ENCODE measurements around the gene DSTYK.

The DSTYK gene, protein sequence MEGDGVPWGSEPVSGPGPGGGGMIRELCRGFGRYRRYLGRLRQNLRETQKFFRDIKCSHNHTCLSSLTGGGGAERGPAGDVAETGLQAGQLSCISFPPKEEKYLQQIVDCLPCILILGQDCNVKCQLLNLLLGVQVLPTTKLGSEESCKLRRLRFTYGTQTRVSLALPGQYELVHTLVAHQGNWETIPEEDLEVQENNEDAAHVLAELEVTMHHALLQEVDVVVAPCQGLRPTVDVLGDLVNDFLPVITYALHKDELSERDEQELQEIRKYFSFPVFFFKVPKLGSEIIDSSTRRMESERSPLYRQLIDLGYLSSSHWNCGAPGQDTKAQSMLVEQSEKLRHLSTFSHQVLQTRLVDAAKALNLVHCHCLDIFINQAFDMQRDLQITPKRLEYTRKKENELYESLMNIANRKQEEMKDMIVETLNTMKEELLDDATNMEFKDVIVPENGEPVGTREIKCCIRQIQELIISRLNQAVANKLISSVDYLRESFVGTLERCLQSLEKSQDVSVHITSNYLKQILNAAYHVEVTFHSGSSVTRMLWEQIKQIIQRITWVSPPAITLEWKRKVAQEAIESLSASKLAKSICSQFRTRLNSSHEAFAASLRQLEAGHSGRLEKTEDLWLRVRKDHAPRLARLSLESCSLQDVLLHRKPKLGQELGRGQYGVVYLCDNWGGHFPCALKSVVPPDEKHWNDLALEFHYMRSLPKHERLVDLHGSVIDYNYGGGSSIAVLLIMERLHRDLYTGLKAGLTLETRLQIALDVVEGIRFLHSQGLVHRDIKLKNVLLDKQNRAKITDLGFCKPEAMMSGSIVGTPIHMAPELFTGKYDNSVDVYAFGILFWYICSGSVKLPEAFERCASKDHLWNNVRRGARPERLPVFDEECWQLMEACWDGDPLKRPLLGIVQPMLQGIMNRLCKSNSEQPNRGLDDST

DNA sequence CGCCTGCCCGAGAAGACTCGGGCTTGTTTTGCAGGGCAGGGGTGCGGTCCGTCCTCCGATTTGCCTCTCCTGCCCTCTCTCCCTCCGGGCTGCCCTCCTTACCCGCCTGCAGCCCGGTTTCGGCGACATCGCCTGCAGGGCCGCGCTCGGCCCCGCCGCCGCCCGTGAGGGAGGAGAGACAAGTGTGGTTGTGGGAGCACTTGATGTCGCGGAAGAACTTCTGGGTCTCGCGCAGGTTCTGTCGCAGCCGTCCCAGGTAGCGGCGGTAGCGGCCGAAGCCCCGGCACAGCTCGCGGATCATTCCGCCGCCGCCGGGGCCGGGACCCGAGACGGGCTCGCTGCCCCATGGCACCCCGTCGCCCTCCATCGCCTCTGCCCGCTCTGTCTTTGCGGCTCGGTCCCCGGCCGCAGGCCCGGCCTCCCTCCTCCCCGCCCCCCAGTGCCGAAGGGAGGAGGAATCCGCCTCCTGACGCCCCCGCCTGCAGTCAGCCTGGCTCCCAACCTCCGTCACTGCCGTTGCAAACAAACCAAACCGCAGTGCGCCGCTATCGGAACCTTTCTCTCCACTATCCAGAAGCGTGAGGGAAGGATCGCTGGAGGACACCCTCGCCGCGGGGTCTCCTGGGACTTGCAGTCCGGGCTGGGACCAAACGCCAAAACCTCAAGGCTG, at the start of gene DSTYK:
Gene DSTYK (minus strand): TSS at position 534 of the 670 bp plus-strand sequence. CDS start 167 bp downstream, at position 367.
- peak; percentile 96 for DNase-seq (ENCODE audit: low read depth)

DNA sequence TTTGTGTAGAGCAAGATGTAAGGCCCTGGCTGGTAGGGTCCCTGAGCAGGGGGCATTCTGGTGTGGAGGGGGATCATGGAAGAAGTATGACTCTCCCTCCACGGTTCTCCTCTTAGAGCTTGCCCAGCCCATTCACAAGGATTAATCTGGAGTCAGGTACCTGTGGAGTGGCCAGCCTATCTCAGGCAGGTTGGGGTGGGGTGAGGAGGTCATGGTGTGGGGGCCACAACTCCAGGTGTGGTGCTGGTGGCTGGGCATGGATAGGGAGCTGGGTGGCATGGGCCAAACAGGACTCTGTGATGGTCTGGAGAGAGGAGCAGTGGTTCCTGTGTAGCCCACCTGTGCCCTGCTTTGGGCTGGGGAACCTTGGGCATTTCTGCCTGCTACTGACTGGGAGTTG, 48.5 kb upstream of the DSTYK start:
- no peak for DNase-seq (ENCODE audit: low read depth)

DNA sequence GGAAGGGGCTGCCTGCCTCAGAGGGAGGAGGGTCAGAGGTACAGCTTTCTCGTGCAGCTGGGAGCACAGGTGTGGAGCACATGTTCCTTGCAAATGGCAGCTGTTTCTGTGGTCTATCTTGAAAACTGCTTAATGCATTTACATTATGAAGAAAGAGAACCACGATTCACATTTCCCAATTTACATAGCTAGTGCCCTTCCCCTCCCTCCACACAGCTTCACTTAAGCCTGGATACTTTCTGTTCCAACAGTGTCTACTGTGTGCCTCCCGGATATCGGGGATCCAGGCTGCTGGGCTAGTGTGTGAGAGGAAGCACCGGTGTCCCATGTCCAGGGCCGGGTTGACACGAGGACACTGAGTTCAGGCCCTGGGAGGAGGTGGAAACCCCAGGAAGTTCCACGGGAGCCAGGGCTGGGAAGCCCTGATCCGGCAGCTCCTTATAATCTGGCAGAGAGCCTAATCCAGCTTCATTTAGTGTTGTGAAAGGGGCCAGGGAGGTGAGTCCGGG, 47.9 kb upstream of the DSTYK start:
- peak; percentile 43 for DNase-seq (ENCODE audit: low read depth)

DNA sequence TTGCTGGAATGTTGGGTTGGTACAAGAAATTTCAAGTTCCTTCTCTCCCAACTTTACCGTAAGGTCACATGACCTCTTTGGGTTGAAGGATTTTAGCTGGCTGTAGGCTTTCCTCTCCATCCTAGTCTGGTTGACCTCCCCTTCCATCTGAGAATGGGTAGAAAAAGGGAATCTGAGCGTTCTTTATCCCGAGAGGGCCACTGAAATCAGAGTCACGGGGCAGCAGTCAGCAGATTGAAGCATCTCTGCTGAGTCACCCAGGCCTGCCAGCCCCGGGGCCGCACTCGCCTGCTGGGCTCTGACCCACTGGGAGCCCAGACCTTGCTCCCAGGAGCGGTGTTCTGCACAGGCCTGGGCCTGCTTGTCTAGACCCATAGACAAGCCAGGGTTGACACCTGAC, 47.2 kb upstream of the DSTYK start:
- DNase-seq (ENCODE audit: low read depth), result peak; percentile 78

DNA sequence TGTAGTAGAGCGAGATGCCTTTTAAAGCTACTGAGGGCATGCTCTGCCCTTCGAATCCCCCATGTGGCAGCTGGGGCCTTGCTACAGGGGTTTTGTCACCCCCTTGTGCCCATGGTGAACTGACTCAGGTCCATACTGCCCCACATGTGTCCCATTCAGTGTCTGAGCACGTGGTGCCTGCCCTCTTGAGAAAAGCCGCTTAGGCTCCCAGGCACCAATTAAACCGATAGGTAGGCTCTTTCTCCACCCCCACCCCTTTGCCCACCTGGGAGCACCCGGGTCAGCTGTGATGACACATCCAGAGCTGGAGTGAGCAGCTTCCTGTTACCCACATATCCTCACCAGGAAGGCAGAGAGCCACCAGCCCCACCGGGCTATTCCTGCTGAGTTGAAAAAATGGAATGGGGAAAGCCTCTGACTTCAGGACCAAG, 46.8 kb upstream of the DSTYK start:
- DNase-seq (ENCODE audit: low read depth), result peak; percentile 60

DNA sequence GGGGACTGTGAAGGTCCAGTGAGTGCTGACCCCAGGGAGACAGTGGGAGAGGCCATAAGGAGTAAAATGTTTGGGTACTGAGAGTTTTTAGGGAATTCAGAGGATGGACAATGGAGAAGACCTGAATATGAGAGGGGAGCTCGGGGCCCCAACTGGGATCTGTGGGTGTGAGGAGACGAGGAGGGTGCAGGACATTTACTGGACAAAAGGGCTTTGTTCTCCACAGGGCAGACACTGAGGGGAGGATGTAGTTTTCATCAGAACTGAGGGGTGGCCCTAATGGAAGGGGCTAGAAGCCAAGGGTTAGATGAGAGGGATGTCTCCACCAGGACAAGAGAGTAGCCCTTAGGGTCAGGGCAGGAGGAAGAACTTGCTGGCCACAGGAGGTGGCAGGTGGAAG, 46.2 kb upstream of the DSTYK start:
- DNase-seq (ENCODE audit: low read depth), result no peak

DNA sequence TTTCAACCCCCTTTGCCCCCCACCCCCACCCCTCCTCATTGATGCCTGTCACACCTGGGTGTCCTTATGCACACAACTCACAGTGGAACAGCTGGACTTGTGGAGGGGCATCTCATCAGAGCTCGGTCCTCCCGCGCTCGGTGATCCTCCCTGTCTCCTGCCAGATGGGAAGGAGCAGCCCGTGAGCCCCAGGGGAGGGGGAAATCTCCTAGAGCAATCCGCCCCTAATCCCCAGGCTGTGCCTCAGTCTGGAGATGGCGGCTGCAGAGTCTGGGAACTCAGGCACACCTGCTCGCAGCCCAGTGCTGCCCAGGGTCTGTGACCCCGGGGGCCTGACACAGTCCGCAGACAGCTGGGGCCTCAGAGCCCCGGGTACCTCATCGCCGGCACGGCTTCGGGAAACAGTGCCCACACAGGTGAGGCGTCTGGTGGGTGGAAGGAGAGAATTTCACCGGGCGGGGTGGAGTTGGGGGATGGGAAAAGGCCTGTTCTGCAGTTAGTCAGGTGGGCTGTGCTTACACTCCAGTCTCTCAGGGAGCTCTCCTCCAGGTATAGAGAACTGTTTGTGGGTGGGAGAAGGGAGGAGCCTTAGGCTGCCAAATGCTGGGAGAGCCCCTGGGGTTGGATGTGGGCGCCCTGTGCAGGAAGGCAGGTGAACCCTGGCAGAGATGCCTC, 45.6 kb upstream of the DSTYK start:
- DNase-seq (ENCODE audit: low read depth), result no peak

DNA sequence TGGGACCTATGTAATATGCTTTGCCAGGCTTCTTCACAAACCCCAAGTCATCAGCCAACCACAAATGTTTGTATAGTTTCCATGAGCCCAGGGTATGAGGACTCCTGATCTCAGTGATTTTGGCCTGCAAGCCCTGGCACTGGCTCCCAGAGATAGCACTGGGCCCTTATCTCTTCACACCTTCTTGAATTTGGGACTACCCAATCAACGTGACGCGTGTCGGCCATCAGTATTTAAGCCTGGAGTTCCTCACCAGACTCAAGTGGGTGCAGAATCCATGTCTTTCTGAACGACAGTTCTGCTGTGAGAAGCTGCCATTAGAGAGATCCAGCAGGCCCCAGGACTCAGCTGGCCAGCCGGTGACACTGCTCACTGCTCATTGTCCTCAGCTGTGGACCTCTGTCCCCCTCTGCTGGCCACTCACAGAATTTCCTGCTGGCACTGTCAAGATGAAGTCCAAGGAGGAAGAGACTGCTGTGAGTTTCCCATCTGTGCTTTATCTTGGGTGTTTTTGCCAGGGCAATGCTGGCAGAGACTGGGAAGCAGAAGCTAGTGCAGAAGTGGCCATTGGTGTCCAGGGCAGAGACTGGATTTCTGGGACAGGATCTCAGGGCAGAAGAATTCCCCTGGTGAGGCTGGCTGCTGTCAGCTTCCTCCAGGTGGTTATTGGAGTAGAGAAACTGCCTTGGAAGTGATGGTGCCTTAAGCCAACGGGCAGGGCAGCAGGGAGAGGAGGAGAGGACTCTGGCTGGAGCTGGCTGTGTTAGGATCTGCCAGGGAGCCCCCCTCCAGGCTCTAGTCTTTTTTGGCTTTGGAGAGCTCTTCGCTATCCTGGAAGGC, 44.7 kb upstream of the DSTYK start:
- peak; percentile 86 for DNase-seq (ENCODE audit: low read depth)

DNA sequence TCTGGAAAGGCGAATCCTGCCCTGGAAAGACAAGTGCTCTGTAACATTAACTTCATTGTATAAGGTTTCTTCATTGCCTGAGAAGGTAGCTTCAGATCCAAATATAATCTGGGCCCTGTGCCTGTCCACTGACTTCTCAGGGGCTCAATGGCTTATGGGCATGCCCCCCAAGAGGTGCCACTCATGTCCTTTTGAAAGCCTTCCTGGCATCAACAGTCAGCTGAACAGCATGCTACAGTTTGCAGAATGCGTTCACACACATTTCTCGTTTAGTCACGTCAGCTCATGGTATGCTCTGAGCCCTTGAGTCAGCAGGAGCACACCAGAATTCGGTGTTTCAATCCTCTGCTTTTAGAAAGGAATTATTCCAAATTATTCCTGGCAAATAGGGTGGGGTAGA, 40.1 kb upstream of the DSTYK start:
- no peak for DNase-seq (ENCODE audit: low read depth)

DNA sequence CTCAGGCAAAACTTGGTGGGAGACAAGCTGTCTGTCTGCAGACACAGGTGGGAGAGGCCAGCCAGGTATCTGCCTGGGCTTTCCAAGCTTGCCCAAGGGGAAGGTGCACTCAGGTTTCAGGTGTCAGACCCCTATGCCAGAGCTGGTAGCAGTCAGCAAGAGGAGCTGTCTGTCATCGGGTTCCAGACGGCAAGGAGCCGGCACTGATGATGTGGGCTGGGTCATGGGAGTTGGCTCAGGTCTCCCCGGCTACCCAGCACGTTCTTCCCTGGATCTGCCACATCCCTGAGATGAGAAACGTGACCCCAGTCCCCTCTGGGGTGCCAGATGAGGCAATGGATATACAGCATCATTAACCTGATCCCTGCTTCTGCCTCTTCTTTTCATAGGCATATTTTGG, 39.2 kb upstream of the DSTYK start:
- no peak for DNase-seq (ENCODE audit: low read depth)

DNA sequence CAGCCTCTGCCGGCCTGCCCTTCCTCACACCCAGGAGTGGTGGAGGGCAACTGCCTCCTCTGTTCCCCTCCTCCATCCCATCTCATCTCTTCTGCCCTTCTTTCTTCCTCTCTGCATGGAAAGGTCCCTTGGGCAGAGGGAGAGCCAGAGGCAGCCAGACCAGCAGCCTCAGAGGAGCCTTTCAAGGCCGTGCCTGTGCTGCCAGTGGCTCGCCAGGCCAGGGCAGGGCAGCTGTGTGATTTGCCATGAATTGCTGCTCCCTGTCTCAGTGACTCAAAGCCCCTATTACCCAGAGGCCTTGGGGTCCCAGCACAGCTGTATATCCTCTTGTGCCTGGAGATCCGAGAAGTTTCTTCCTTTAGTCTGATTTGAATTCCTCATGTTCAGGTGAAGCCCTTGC, 38.1 kb upstream of the DSTYK start:
- DNase-seq (ENCODE audit: low read depth), result no peak

DNA sequence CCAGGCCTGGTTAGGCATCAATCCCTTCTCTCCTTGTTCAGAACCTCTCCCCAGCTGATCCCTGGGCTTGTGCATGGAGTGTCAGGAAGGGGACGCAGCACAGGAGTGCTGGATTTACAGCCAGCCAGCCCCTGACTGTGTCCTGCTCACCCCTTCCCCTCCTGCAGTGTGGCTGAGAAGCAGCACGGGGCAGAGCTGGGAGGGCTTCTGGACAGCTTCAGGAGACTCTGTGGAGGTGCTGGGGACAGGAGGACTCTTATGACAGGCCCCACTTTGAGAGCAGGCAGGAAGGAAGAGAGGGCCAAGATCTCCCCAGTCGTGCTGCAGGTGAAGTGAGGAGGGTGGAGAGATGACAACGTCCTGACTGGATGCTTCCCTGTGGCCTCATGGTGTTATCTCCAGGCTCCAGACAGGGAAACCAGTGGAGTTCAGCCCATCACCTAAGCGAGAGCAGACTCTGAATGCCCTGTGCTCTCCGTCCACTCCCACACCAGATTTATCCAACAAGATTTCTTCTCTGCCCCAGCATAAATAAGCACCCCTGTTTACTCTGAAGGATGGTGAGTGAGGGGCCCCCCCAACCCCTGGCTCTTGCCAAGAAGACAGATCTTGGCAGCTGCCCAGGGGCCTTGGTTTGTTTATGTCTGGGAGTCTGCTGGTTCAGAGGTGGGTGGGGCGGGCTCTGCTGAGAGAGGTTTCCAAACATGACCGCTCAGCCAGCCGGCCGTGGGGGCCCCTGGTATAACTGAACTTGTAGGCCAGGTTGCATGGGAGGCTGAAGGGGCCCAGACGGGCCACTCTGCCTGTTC, 37.5 kb upstream of the DSTYK start:
- peak; percentile 40 for DNase-seq (ENCODE audit: low read depth)

DNA sequence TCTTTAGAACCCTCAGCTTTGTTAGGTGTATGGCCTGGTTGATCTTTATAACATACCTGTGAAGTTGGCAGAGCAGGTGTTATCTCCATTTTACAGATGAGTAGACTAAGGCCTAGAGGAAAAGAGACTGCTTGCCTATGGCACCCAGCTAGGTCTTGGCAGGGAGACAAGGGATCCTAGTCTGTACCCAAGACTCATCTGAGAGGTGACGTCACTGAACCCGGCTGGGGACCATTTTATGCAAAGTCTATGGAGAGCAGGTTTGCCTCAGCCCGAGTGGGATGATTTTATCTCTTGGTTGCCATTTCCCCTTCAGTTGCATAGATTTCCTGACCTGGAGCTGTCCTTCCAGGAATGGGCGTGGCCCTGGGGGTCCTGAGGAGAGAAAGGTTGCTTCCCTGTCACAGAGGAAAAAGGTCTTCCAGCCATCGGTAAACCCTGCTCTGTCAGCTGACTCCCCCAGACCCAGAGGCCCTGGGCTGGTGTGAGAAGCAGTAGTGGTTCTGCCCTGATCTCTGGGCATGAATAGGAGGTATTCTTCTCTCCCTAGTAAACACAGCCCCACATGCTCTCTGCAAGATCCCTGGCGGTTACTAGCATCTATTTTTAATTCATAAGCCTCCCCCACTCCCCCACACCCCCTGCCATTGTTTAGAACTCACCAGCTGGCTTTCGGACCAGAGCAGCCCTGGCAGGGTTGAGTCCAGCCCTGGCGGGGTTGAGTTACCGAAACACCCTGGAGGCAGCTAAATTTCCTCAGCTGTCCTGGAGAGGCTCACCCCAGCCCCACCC, 35.8 kb upstream of the DSTYK start:
- DNase-seq (ENCODE audit: low read depth), result no peak

DNA sequence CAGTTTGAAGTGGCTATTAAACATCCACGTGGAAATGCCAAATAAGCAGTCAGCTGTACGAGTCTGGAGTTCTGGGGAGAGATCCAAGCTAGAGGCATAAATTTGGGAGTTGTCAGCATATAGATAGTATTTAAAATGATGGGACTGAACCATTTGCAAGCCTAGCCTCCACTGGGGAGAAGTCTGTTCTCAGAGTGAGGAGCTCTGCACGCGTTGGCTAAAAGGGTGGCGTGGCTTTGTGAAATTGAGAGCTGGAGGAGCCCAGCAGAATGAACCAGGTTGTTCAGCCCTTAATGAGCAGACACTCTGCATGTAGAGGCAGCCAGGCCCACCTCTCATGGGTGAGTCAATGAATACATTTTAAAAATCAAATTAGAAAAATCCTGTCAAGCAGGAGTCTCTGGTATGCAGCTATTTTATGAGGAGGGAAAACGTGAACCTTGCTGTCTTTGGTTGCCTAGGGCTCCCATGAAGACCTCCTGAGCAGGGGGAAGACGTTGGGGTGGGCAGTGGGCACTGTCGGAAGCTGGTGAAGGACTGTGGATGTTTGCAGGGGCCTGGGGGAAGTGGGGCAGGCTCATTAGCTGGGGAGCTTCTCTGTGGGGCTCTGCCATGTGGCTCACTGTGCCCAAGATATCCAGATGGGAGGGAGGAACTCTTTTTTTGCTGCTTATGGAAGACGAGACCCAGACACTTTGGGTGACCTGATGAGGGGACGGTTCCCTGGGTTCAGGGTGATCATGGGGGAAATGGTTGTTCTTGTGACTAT, 35.0 kb upstream of the DSTYK start:
- no peak for DNase-seq (ENCODE audit: low read depth)

DNA sequence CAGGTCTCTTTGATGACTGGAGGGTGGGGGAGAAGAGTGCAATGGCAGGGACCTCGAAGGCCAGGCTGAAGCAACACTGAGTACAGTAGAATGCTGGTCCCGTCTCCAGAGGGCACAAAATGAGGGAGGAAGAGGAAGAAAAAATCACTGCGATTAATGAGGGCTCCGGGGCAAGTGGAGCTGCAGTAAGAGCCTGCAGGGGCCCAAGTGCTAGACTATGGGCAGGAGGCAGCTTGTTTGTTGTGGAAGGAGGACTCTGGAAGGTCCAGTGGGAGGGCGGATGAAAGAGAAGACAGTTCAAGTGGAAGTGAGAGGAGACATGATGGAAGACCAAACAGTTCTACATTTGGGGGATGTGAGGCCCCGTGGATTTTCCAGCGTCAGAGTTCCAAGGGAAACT, 33.6 kb upstream of the DSTYK start:
- no peak for DNase-seq (ENCODE audit: low read depth)

DNA sequence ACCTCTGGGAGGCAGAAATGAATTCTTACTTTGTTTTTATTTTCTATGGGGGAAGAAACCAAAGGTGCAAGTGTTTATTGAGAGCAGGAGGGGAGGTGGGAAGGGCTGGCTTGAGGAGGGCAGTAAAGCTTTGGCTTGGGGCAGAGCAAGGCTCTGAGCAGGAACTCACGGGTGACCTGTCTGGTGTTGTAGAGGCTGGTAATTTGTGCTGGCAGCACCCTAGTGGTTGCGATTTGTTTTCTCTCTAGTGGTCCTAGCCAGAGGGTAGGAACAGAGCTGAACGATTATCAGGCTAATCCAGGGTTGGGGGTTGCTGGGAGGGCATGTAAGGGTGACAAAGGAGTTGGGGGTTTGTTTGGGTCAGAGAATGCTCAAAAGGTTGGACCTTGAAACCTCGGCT, 32.9 kb upstream of the DSTYK start:
- no peak for DNase-seq (ENCODE audit: low read depth)

DNA sequence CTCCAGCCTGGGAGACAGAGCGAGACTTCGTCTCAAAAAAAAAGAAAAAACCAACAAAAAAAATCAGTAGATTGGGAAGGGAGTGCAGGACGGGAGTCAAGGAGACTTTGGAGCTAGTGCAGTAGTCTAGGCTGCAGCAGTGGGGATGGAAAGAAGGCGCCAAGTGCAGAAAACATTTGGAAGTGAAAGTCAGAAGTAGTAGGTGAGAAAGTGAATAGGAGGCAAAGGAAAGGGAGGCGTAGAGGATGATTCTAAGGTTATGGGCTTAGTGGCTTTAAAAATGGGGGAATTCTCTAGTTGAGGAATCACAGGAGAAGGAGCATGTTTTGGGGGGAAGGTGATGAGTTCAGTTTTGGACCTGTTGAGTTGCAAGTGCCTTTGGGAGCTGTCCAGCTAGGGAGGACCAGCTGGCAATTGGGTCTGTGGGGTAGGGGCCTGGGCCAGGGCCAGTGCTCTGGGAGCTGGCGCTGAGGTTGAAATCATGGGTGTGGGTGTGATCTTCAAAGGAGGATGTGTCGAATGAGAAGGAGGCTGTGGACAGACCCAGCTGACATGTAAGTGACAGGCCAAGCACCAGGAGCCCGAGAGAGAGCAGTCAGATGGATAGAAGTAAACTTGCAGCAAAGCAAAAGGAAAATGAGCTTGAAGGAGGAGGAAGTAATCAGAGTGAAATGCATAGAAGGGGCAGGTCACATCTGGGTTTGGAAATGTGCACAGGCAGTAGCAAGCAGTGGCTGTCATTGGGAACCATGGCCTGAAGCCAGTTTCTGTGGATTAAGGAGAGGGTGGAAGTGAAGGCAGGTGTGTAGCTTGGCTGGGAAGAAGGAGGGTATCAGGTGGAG, 32.1 kb upstream of the DSTYK start:
- DNase-seq (ENCODE audit: low read depth), result no peak

Measured in EH (cell line).